ENCODE measurements around the gene ABHD14A.

- TF ChIP-seq FOXM1 (CRISPR knock-in tag; IDR thresholded peaks at IDR 0.05) (no peak), TBL1XR1 (IDR thresholded peaks at IDR 0.05; ENCODE audit: borderline replicate concordance, low read length, partially characterized antibody) (no peak)
- TF ChIP-seq, protein P1, sequence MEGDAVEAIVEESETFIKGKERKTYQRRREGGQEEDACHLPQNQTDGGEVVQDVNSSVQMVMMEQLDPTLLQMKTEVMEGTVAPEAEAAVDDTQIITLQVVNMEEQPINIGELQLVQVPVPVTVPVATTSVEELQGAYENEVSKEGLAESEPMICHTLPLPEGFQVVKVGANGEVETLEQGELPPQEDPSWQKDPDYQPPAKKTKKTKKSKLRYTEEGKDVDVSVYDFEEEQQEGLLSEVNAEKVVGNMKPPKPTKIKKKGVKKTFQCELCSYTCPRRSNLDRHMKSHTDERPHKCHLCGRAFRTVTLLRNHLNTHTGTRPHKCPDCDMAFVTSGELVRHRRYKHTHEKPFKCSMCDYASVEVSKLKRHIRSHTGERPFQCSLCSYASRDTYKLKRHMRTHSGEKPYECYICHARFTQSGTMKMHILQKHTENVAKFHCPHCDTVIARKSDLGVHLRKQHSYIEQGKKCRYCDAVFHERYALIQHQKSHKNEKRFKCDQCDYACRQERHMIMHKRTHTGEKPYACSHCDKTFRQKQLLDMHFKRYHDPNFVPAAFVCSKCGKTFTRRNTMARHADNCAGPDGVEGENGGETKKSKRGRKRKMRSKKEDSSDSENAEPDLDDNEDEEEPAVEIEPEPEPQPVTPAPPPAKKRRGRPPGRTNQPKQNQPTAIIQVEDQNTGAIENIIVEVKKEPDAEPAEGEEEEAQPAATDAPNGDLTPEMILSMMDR (CRISPR knock-in tag; IDR thresholded peaks at IDR 0.05): no peak
- TF ChIP-seq, protein P2, sequence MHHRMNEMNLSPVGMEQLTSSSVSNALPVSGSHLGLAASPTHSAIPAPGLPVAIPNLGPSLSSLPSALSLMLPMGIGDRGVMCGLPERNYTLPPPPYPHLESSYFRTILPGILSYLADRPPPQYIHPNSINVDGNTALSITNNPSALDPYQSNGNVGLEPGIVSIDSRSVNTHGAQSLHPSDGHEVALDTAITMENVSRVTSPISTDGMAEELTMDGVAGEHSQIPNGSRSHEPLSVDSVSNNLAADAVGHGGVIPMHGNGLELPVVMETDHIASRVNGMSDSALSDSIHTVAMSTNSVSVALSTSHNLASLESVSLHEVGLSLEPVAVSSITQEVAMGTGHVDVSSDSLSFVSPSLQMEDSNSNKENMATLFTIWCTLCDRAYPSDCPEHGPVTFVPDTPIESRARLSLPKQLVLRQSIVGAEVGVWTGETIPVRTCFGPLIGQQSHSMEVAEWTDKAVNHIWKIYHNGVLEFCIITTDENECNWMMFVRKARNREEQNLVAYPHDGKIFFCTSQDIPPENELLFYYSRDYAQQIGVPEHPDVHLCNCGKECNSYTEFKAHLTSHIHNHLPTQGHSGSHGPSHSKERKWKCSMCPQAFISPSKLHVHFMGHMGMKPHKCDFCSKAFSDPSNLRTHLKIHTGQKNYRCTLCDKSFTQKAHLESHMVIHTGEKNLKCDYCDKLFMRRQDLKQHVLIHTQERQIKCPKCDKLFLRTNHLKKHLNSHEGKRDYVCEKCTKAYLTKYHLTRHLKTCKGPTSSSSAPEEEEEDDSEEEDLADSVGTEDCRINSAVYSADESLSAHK (CRISPR knock-in tag; IDR thresholded peaks at IDR 0.05; ENCODE audit: borderline replicate concordance): no peak
These were observed 4.1 kb upstream of the ABHD14A start for GRCh38 chr3:51970606-51971300.

All from HepG2 (cell line).